ENCODE measurements around the gene SLIT3.

The SLIT3 gene

GRCh38 chr5:169037466-169037865 lies 263.5 kb downstream of the SLIT3 start:
- Histone ChIP-seq H3K4me1 (ENCODE audit: control insufficient read depth, insufficient read depth, low read length) (no peaks in the 10 kb centered on the region), H3K9me3 (ENCODE audit: control insufficient read depth, insufficient read depth, low read depth, low read length) (peaks cover 2% of the 10 kb centered on the region; the same call in 1 of the 2 replicates), H3K36me3 (ENCODE audit: control insufficient read depth in 2 of 2, insufficient read depth in 1 of 2, low read length in 2 of 2) (no peaks in the 10 kb centered on the region), H3K27ac (ENCODE audit: extremely low read depth, low read depth, low read length) (no peak overlapping the region), H3K4me3 (ENCODE audit: low read depth, low read length) (no peak overlapping the region)
- CTCF ChIA-PET: no interaction called here
- no peak for TF ChIP-seq ZNF202 (tag by site-specific recombination; IDR thresholded peaks at IDR 0.05; ENCODE audit: borderline replicate concordance)
- no peak for TF ChIP-seq HOXC10 (CRISPR knock-in tag; IDR thresholded peaks at IDR 0.05)
- TF ChIP-seq ZIC2 (tag by site-specific recombination; IDR thresholded peaks at IDR 0.05): peak; percentile 47
- POLR2A ChIA-PET: no interaction called here

DNA sequence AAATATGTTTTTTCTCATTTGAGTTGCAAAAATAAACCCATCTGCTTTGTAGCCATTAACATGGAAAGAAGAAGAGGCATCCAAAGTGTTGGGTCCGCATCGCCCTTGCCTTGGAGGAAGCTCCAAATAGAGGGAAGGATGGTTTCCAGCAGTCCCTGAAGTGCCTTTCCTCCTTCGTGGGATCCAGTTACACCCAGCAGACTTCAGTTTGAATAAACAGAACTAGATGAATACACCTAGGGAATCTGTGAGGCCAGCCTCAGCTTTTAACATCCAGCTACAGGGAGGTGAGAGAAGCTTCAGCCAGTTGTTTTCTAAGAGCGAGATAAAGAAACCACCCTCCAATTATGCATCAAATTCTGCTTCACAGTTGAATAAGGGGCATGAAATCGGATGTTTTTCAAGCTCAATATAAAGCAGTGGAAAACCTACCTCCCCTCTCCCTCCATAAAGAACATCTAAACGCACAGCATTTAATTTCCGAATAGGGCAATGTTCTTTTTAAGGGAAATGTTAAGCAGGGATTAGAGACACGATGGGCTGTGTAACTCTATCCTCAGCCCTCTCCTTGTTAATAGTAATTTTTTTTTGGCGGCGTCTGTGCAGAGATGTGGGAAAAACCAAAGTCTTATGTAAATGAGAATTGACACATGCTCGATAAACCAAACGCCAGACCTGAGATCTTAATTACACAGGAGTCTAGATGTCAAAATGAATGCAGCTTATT lies 264.7 kb downstream of the SLIT3 start:
- CTCF ChIA-PET: interaction anchor here (0.6 to 0.7 kb wide), 4 partner anchors 45 to 551 kb away, joined by 3 to 5 read pairs (median 3); no protein-coding TSS in a partner anchor
- Histone ChIP-seq H3K9me3 (ENCODE audit: control insufficient read depth, insufficient read depth, low read depth, low read length) (peaks cover 2% of the 10 kb centered on the region; the same call in 1 of the 2 replicates), H3K4me1 (ENCODE audit: control insufficient read depth, insufficient read depth, low read length) (no peaks in the 10 kb centered on the region), H3K27ac (ENCODE audit: extremely low read depth, low read depth, low read length) (no peak overlapping the region), H3K36me3 (ENCODE audit: control insufficient read depth in 2 of 2, insufficient read depth in 1 of 2, low read length in 2 of 2) (no peaks in the 10 kb centered on the region), H3K4me3 (ENCODE audit: low read depth, low read length) (no peak overlapping the region)
- POLR2A ChIA-PET: no interaction called here
- TF ChIP-seq TCF7L2 (IDR thresholded peaks at IDR 0.05; ENCODE audit: borderline replicate concordance, low read depth, low read length): no peak
- TF ChIP-seq, protein P1, sequence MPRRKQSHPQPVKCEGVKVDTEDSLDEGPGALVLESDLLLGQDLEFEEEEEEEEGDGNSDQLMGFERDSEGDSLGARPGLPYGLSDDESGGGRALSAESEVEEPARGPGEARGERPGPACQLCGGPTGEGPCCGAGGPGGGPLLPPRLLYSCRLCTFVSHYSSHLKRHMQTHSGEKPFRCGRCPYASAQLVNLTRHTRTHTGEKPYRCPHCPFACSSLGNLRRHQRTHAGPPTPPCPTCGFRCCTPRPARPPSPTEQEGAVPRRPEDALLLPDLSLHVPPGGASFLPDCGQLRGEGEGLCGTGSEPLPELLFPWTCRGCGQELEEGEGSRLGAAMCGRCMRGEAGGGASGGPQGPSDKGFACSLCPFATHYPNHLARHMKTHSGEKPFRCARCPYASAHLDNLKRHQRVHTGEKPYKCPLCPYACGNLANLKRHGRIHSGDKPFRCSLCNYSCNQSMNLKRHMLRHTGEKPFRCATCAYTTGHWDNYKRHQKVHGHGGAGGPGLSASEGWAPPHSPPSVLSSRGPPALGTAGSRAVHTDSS (tag by site-specific recombination; IDR thresholded peaks at IDR 0.05): no peak
- no peak for TF ChIP-seq ZFHX2 (tag by site-specific recombination; conservative IDR thresholded peaks at IDR 0.05)
- TF ChIP-seq SP7 (tag by site-specific recombination; IDR thresholded peaks at IDR 0.05): no peak
- TF ChIP-seq ZNF549 (tag by site-specific recombination; IDR thresholded peaks at IDR 0.05): no peak

DNA sequence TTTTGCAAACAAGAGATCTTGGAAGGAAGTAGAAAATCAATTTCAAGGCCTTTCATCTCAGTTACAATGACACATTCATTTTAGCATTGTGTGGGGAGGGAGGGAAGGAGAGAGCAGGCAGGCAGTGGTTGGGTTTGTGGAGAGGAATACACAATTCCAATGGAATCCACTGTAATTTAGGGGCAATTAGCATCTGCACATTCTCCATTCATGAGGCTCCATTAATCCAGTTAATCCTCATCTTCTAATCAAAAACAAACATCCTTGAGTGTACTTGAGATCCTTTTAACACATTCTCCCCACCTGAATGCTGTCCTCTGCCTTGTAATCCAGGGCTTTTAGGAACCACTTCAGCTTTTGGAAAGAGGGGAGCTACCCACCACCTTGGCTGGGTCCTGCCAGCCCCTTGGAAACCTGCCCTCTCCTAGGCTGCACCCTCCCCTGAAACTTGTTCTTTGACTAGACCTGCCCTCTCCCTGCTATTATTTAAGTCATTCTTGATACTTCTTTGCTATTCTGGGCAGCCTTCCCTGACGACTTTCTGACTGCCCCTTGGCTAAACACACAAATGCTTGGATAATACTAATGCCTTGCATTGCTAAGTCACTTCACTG lies 271.2 kb downstream of the SLIT3 start:
- ChIA-PET POLR2A (no interaction called here), CTCF (no interaction called here)
- no peaks in the 10 kb centered on the region for H3K36me3 ChIP-seq (ENCODE audit: control insufficient read depth in 2 of 2, insufficient read depth in 1 of 2, low read length in 2 of 2)
- H3K4me1 ChIP-seq (ENCODE audit: control insufficient read depth, insufficient read depth, low read length): no peaks in the 10 kb centered on the region; the same call in 1 of the 2 replicates
- peaks cover 2% of the 10 kb centered on the region; the same call in 1 of the 2 replicates for H3K9me3 ChIP-seq (ENCODE audit: control insufficient read depth, insufficient read depth, low read depth, low read length)
- H3K27ac ChIP-seq (ENCODE audit: extremely low read depth, low read depth, low read length): no peak overlapping the region
- H3K4me3 ChIP-seq (ENCODE audit: low read depth, low read length): no peak overlapping the region
- peak; percentile 82 for TF ChIP-seq ZNF24 (tag by site-specific recombination; IDR thresholded peaks at IDR 0.05)
- TF ChIP-seq FEZF1 (tag by site-specific recombination; IDR thresholded peaks at IDR 0.05): peak; percentile 25; the same call in 1 of the 2 replicates
- TF ChIP-seq, protein P2, sequence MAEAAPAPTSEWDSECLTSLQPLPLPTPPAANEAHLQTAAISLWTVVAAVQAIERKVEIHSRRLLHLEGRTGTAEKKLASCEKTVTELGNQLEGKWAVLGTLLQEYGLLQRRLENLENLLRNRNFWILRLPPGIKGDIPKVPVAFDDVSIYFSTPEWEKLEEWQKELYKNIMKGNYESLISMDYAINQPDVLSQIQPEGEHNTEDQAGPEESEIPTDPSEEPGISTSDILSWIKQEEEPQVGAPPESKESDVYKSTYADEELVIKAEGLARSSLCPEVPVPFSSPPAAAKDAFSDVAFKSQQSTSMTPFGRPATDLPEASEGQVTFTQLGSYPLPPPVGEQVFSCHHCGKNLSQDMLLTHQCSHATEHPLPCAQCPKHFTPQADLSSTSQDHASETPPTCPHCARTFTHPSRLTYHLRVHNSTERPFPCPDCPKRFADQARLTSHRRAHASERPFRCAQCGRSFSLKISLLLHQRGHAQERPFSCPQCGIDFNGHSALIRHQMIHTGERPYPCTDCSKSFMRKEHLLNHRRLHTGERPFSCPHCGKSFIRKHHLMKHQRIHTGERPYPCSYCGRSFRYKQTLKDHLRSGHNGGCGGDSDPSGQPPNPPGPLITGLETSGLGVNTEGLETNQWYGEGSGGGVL (tag by site-specific recombination; IDR thresholded peaks at IDR 0.05): peak; percentile 79
- no peak for TF ChIP-seq ZNF19 (tag by site-specific recombination; IDR thresholded peaks at IDR 0.05; ENCODE audit: low read depth)
- no peak for TF ChIP-seq ZNF211 (tag by site-specific recombination; IDR thresholded peaks at IDR 0.05; ENCODE audit: low read depth)
- TF ChIP-seq ZBTB7A (tag by site-specific recombination; IDR thresholded peaks at IDR 0.05; ENCODE audit: low read depth): no peak
- TF ChIP-seq, protein P3, sequence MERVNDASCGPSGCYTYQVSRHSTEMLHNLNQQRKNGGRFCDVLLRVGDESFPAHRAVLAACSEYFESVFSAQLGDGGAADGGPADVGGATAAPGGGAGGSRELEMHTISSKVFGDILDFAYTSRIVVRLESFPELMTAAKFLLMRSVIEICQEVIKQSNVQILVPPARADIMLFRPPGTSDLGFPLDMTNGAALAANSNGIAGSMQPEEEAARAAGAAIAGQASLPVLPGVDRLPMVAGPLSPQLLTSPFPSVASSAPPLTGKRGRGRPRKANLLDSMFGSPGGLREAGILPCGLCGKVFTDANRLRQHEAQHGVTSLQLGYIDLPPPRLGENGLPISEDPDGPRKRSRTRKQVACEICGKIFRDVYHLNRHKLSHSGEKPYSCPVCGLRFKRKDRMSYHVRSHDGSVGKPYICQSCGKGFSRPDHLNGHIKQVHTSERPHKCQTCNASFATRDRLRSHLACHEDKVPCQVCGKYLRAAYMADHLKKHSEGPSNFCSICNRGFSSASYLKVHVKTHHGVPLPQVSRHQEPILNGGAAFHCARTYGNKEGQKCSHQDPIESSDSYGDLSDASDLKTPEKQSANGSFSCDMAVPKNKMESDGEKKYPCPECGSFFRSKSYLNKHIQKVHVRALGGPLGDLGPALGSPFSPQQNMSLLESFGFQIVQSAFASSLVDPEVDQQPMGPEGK (tag by site-specific recombination; IDR thresholded peaks at IDR 0.05): 0 out of 2 replicates have a peak, but pooled peaks have one; percentile 13
- TF ChIP-seq ZFP69B (tag by site-specific recombination; IDR thresholded peaks at IDR 0.05): no peak
- TF ChIP-seq OVOL3 (tag by site-specific recombination; IDR thresholded peaks at IDR 0.05): 0 out of 2 replicates have a peak, but pooled peaks have one; percentile 17
- peak; percentile 75; the same call in 1 of the 2 replicates for TF ChIP-seq ZBTB21 (tag by site-specific recombination; IDR thresholded peaks at IDR 0.05)
- TF ChIP-seq GLIS1 (tag by site-specific recombination; IDR thresholded peaks at IDR 0.05): peak; percentile 62
- TF ChIP-seq ZNF629 (tag by site-specific recombination; IDR thresholded peaks at IDR 0.05): peak; percentile 43; the same call in 1 of the 2 replicates
- peak; percentile 69 for TF ChIP-seq WT1 (tag by site-specific recombination; IDR thresholded peaks at IDR 0.05)
- TF ChIP-seq ZNF138 (tag by site-specific recombination; IDR thresholded peaks at IDR 0.05; ENCODE audit: borderline replicate concordance): no peak
- peak; percentile 60 for TF ChIP-seq PRDM6 (tag by site-specific recombination; IDR thresholded peaks at IDR 0.05)
